Stimulated activated CD4-positive, alpha-beta T cell treated with anti-CD3 and anti-CD28 coated beads, Interleukin-4, amount 100 ng/mL, for 4 hours (primary cell): ENCODE measurements around the gene RABIF.

Experiments used
- DNase-seq, 2 experiments: peaks; one replicate each; pipeline ENCODE4 v3.0.0-alpha.2; 2020

Gene RABIF

GRCh38 chr1:202871367-202871766 is 17.6 kb downstream of the RABIF start:
- DNase-seq: no peak

GRCh38 chr1:202862679-202863560 is 26.0 kb downstream of the RABIF start:
- DNase-seq: no peak

GRCh38 chr1:202861420-202862132 is 27.4 kb downstream of the RABIF start:
- peak in 1 of 2 experiments; percentile 10 for DNase-seq

GRCh38 chr1:202860744-202861419 is 28.1 kb downstream of the RABIF start:
- DNase-seq: peak; percentile 25 to 40

GRCh38 chr1:202858789-202859414 is 30.0 kb downstream of the RABIF start:
- DNase-seq: no peak

GRCh38 chr1:202858331-202858730 is 30.6 kb downstream of the RABIF start:
- no peak for DNase-seq

GRCh38 chr1:202857136-202857610 is 31.8 kb downstream of the RABIF start:
- no peak for DNase-seq

GRCh38 chr1:202856014-202856413 is 32.9 kb downstream of the RABIF start:
- no peak for DNase-seq

GRCh38 chr1:202854787-202855186 is 34.2 kb downstream of the RABIF start:
- no peak for DNase-seq

- DNase-seq: peak; percentile 15 to 27
Observed at GRCh38 chr1:202852163-202852904, 36.6 kb downstream of the RABIF start.

GRCh38 chr1:202850593-202851362 is 38.2 kb downstream of the RABIF start:
- DNase-seq: no peak

GRCh38 chr1:202848191-202848542 is 40.8 kb downstream of the RABIF start:
- no peak for DNase-seq

GRCh38 chr1:202844935-202845334 is 44.0 kb downstream of the RABIF start:
- no peak for DNase-seq

- no peak for DNase-seq
Observed at GRCh38 chr1:202844259-202844658, 44.7 kb downstream of the RABIF start.

- no peak for DNase-seq
Observed at GRCh38 chr1:202843081-202843480, 45.9 kb downstream of the RABIF start.

GRCh38 chr1:202837746-202838262 is 51.1 kb downstream of the RABIF start:
- DNase-seq: no peak

GRCh38 chr1:202836623-202837403 is 52.1 kb downstream of the RABIF start:
- no peak for DNase-seq

GRCh38 chr1:202835548-202836072 is 53.3 kb downstream of the RABIF start:
- DNase-seq: no peak

GRCh38 chr1:202834771-202835547 is 54.0 kb downstream of the RABIF start:
- peak; percentile 7 to 8 for DNase-seq
